GM20000 (cell line): ENCODE results near the gene OR51B6.
"Not testable (repeated sequence)": the region's sequence is repeated elsewhere in the genome, so short reads cannot be mapped to it uniquely, and the experiment has no call there.

Source experiments
- DNase-seq: peaks from one replicate; pipeline ENCODE4 v3.0.0; 2012; ENCODE audit warnings: low spot score
- CTCF ChIP-seq: IDR thresholded peaks from 2 replicates; pipeline ENCODE4 v1.5.1; 2012; ENCODE audit warnings: mild to moderate bottlenecking, control low read depth; ENCODE audit errors: extremely low read depth, missing control alignments

Gene OR51B6

GRCh38 chr11:5345831-5346230, 5.5 kb upstream of the OR51B6 start:
- no peak for DNase-seq
- TF ChIP-seq CTCF, result no peak

- no peak for TF ChIP-seq CTCF
- DNase-seq, result no peak
These were observed 2.6 kb upstream of the OR51B6 start for GRCh38 chr11:5348551-5349194.

- no peak for DNase-seq
- no peak for TF ChIP-seq CTCF
These were observed 1.8 kb upstream of the OR51B6 start for GRCh38 chr11:5349550-5349949.

GRCh38 chr11:5356031-5356430, 4.7 kb downstream of the OR51B6 start:
- not testable (repeated sequence) for DNase-seq

GRCh38 chr11:5362017-5362625, 10.8 kb downstream of the OR51B6 start:
- no peak for DNase-seq
- TF ChIP-seq CTCF, result no peak

- no peak for DNase-seq
- no peak for TF ChIP-seq CTCF
These were observed 12.4 kb downstream of the OR51B6 start for GRCh38 chr11:5363679-5364078.

- TF ChIP-seq CTCF, result no peak
- DNase-seq, result no peak
These were observed 12.9 kb downstream of the OR51B6 start for GRCh38 chr11:5364214-5364613.

GRCh38 chr11:5366365-5366764, 15.1 kb downstream of the OR51B6 start:
- not testable (repeated sequence) for DNase-seq
